HCT116 (cell line): Measurements from ENCODE around the gene TNPO2. TPM values are rescaled to one million over a fixed set of nuclear protein-coding genes. Genes with fewer than 3 reads are reported as not detected.
A peak's percentile ranks its signal among the peaks of the same experiment; 100 is the strongest.
"Not testable (repeated sequence)": the region's sequence is repeated elsewhere in the genome, so short reads cannot be mapped to it uniquely, and the experiment has no call there.

ENCODE experiments used
- ATAC-seq: fragments of 200-7000 bp; cut with Tn5 transposase; 2 replicates; pipeline ENCODE4 v1.9.1; 2020; ENCODE audit warnings: mild to moderate bottlenecking, moderate library complexity
- BruUV-seq: library from RNA; stranded (reverse); fragments of 400-500 nt; replicated peaks from 2 replicates; lab custom pipeline; 2021; lab: Mats Ljungman, UMichigan
- CTCF ChIA-PET: fragments of 300-600 bp; sonication (Branson Sonifier 250); formaldehyde crosslinking; loops from one replicate; lab custom pipeline; 2021; ENCODE audit warnings: antibody characterized with exemption; lab: Charles Lee
- POLR2A ChIA-PET: fragments of 300-600, 350-600 bp; sonication (Branson Sonifier 250); formaldehyde crosslinking; loops from one replicate; lab custom pipeline; 2021; ENCODE audit warnings: antibody characterized with exemption; lab: Charles Lee
- RAD21 ChIA-PET, 2 experiments: fragments of 300-600 bp; sonication (Branson Sonifier 250); formaldehyde crosslinking; loops; one replicate each; lab custom pipeline; 2023; ENCODE audit warnings: low total read pairs in 2 of 2; ENCODE audit not compliant: uncharacterized antibody in 2 of 2, unreplicated experiment in 2 of 2, low non-redundant PET in 1 of 2; lab: Charles Lee
- DNase-seq: peaks from one replicate; pipeline ENCODE4 v3.0.0-alpha.2; 2010; ENCODE audit warnings: low read depth, low spot score
- H2AFZ ChIP-seq: fragments of 200-600 bp; shearing (Covaris generic), sonication (generic); 2 replicates; pipeline ENCODE4 v1.6.1; 2017; ENCODE audit warnings: low read depth, mixed run types, mixed read lengths, antibody characterized with exemption, low read length; ENCODE audit not compliant: poor library complexity, severe bottlenecking
- H3K27ac ChIP-seq: 2 replicates; pipeline ENCODE4 v1.5.1; 2012; ENCODE audit warnings: low read depth, low read length
- H3K27me3 ChIP-seq: fragments of 200-600 bp; sonication (generic); 2 replicates; pipeline ENCODE4 v1.6.1; 2016; ENCODE audit warnings: mixed run types, low read length, mixed read lengths; ENCODE audit not compliant: insufficient read depth
- H3K36me3 ChIP-seq, 2 experiments: fragments of 200-500 bp in 1 of 2; fragments of 200-600 bp in 1 of 2; sonication (Bioruptor generic) in 1 of 2; sonication (generic) in 1 of 2; 2 replicates each; pipeline versions ENCODE4 v1.5.1 to v1.6.1; 2014 to 2016; ENCODE audit warnings: low read length in 2 of 2, inconsistent platforms in 1 of 2, mixed read lengths in 1 of 2, mixed run types in 1 of 2; ENCODE audit not compliant: insufficient read depth in 2 of 2, control insufficient read depth in 1 of 2
- H3K4me1 ChIP-seq, 2 experiments: fragments of 200-600 bp in 1 of 2; sonication (generic) in 1 of 2; 2 replicates each; pipeline versions ENCODE4 v1.5.1 to v1.6.1; 2012 to 2017; ENCODE audit warnings: low read length in 2 of 2, inconsistent platforms in 1 of 2, mild to moderate bottlenecking in 1 of 2, mixed read lengths in 1 of 2, mixed run types in 1 of 2, moderate library complexity in 1 of 2; ENCODE audit not compliant: insufficient read depth in 2 of 2, control insufficient read depth in 1 of 2
- H3K4me2 ChIP-seq: fragments of 200-600 bp; sonication (generic); 2 replicates; pipeline ENCODE4 v1.6.1; 2017; ENCODE audit warnings: mixed run types, low read length, mixed read lengths
- H3K4me3 ChIP-seq, 2 experiments: fragments of 200-600 bp in 1 of 2; sonication (generic) in 1 of 2; replicated peaks in 1 of 2; 2 replicates each; pipeline ENCODE4 v1.5.1; 2011 to 2016; ENCODE audit warnings: low read length in 2 of 2, control low read depth in 1 of 2, low read depth in 1 of 2, mild to moderate bottlenecking in 1 of 2, mixed read lengths in 1 of 2, mixed run types in 1 of 2
- H3K79me2 ChIP-seq: fragments of 200-600 bp; sonication (generic); 2 replicates; pipeline ENCODE4 v1.6.1; 2017; ENCODE audit warnings: mild to moderate bottlenecking, mixed run types, low read length, moderate library complexity, mixed read lengths; ENCODE audit not compliant: insufficient read depth
- H3K9ac ChIP-seq: fragments of 200-600 bp; sonication (generic); 2 replicates; pipeline ENCODE4 v1.6.1; 2016; ENCODE audit warnings: low read length, mixed read lengths
- H3K9me2 ChIP-seq: fragments of 200-600 bp; sonication (generic), shearing (Covaris generic); 2 replicates; pipeline ENCODE4 v1.6.1; 2017; ENCODE audit warnings: mixed run types, mild to moderate bottlenecking, moderate library complexity; ENCODE audit not compliant: insufficient read depth
- H3K9me3 ChIP-seq, 2 experiments: fragments of 200-500 bp in 1 of 2; fragments of 200-600 bp in 1 of 2; sonication (Bioruptor generic) in 1 of 2; sonication (generic) in 1 of 2; 2 replicates each; pipeline ENCODE4 v1.6.1; 2014 to 2017; ENCODE audit warnings: low read length in 2 of 2, mixed read lengths in 2 of 2, inconsistent platforms in 1 of 2, low read depth in 1 of 2, mild to moderate bottlenecking in 1 of 2, mixed run types in 1 of 2, moderate library complexity in 1 of 2; ENCODE audit not compliant: control insufficient read depth in 1 of 2, insufficient read depth in 1 of 2
- H4K20me1 ChIP-seq: fragments of 200-600 bp; sonication (generic), shearing (Covaris generic); 2 replicates; pipeline ENCODE4 v1.6.1; 2017; ENCODE audit warnings: mixed run types, mild to moderate bottlenecking, moderate library complexity; ENCODE audit not compliant: insufficient read depth
- ATF3 ChIP-seq: IDR thresholded peaks from 2 replicates; pipeline ENCODE4 v1.6.1; 2012
- CEBPB ChIP-seq: IDR thresholded peaks from 2 replicates; pipeline ENCODE4 v1.6.1; 2012; ENCODE audit warnings: low read depth
- ELF1 ChIP-seq: IDR thresholded peaks from 2 replicates; pipeline ENCODE4 v1.6.1; 2012; ENCODE audit warnings: low read depth, borderline replicate concordance
- EZH2 ChIP-seq: fragments of 200-600 bp; sonication (generic); IDR thresholded peaks from 2 replicates; pipeline ENCODE4 v1.6.1; 2017; ENCODE audit warnings: antibody characterized with exemption, mixed run types
- EZH2phosphoT487 ChIP-seq: fragments of 200-600 bp; IDR thresholded peaks from 2 replicates; pipeline ENCODE4 v1.6.1; 2018; ENCODE audit warnings: antibody characterized with exemption, borderline replicate concordance
- POLR2A ChIP-seq: IDR thresholded peaks from 2 replicates; pipeline ENCODE4 v1.7.0; 2011; ENCODE audit warnings: borderline replicate concordance; ENCODE audit not compliant: insufficient read depth, insufficient read length; ENCODE audit errors: extremely low read depth
- POLR2AphosphoS5 ChIP-seq: IDR thresholded peaks from 2 replicates; pipeline ENCODE4 v1.6.1; 2011; ENCODE audit warnings: mild to moderate bottlenecking, low read depth, low read length, moderate library complexity
- RAD21 ChIP-seq: IDR thresholded peaks from 2 replicates; pipeline ENCODE4 v1.6.1; 2012; ENCODE audit warnings: low read depth, mild to moderate bottlenecking
- REST ChIP-seq: IDR thresholded peaks from 2 replicates; pipeline ENCODE4 v1.6.1; 2012; ENCODE audit warnings: low read depth
- SIN3A ChIP-seq: IDR thresholded peaks from 2 replicates; pipeline ENCODE4 v1.6.1; 2012; ENCODE audit warnings: low read depth
- SP1 ChIP-seq: IDR thresholded peaks from 2 replicates; pipeline ENCODE4 v1.6.1; 2012; ENCODE audit warnings: low read depth
- SRF ChIP-seq: IDR thresholded peaks from 2 replicates; pipeline ENCODE4 v1.6.1; 2012; ENCODE audit warnings: low read depth
- TCF7L2 ChIP-seq: IDR thresholded peaks from 2 replicates; pipeline ENCODE4 v1.7.0; 2011; ENCODE audit warnings: borderline replicate concordance, inconsistent platforms; ENCODE audit not compliant: insufficient read depth, insufficient read length; ENCODE audit errors: extremely low read depth
- ZBTB33 ChIP-seq: IDR thresholded peaks from 2 replicates; pipeline ENCODE4 v1.6.1; 2011; ENCODE audit warnings: mild to moderate bottlenecking, low read length, moderate library complexity; ENCODE audit not compliant: insufficient replicate concordance; ENCODE audit errors: extremely low read depth
- ZFX ChIP-seq: fragments of 450-650 bp; IDR thresholded peaks from 2 replicates; pipeline ENCODE4 v1.6.1; 2017
- ZNF274 ChIP-seq: fragments of 200-500 bp; sonication (Bioruptor generic); IDR thresholded peaks from 2 replicates; pipeline ENCODE4 v1.6.1; 2014; ENCODE audit warnings: mild to moderate bottlenecking, low read depth, low read length, inconsistent platforms
- intact Hi-C: fragments of 100-400 bp; cut with micrococcal nuclease; formaldehyde crosslinking; loops from 2 replicates; pipeline ENCODE4 v1.10.0; 2022
- total RNA-seq: library from RNA; stranded (reverse); gene quantifications from one replicate; pipeline ENCODE4 v1.2.1, GENCODE V29; 2021; ENCODE audit not compliant: unreplicated experiment

TNPO2 gene
- total RNA-seq, 1 experiment from 2014 or later: 81.8 TPM

GRCh38 chr19:12726988-12727316, 3.2 kb upstream of the TNPO2 start:
- H3K4me3 ChIP-seq: no peak overlapping the region
- no peak overlapping the region for H3K4me2 ChIP-seq
- peaks cover 5% of the 10 kb centered on the region; the same call in 1 of the 2 replicates for H4K20me1 ChIP-seq
- peaks cover 42% of the 10 kb centered on the region for H3K79me2 ChIP-seq
- H3K27me3 ChIP-seq: no peaks in the 10 kb centered on the region
- ChIA-PET POLR2A (interaction anchor here (1.3 kb wide), 1 partner anchor 10 kb away, joined by 3 read pairs; the partner anchor contains the start of gene GET3), RAD21 (no interaction called here), CTCF (interaction anchor here (1.6 kb wide), 1 partner anchor 28 kb away, joined by 3 read pairs; no protein-coding TSS in a partner anchor)
- 0 out of 2 replicates have a peak overlapping the region, but pooled peaks have one; percentile 14 for H3K27ac ChIP-seq
- no TSS peak for BruUV-seq
- ATAC-seq (no peak), DNase-seq (no peak)
- intact Hi-C loops: no loop called here
- H3K9me3 ChIP-seq: no peaks in the 10 kb centered on the region
- no peak overlapping the region for H3K9ac ChIP-seq
- peaks cover 0 to 23% of the 10 kb centered on the region in 2 experiments; a peak in 2 of 4 replicates for H3K4me1 ChIP-seq
- no peaks in the 10 kb centered on the region for H3K9me2 ChIP-seq
- H3K36me3 ChIP-seq: peaks cover 28 to 34% of the 10 kb centered on the region in 2 experiments
- H2AFZ ChIP-seq: no peak overlapping the region
- no peak for TF ChIP-seq SP1
- no peak for TF ChIP-seq ZFX
- TF ChIP-seq ZNF274: no peak
- no peak for TF ChIP-seq EZH2phosphoT487
- no peak for TF ChIP-seq EZH2
- no peak for TF ChIP-seq ELF1
- no peak for TF ChIP-seq POLR2A
- TF ChIP-seq SIN3A: no peak
- TF ChIP-seq POLR2AphosphoS5: no peak
- no peak for TF ChIP-seq RAD21
- TF ChIP-seq REST: no peak
- no peak for TF ChIP-seq ATF3
- TF ChIP-seq ZBTB33: no peak
- no peak for TF ChIP-seq TCF7L2
- no peak for TF ChIP-seq SRF
- no peak for TF ChIP-seq CEBPB

GRCh38 chr19:12725612-12726011, 1.9 kb upstream of the TNPO2 start:
- POLR2A ChIA-PET: interaction anchor here (1.1 kb wide), 1 partner anchor 9 kb away, joined by 3 read pairs; no protein-coding TSS in a partner anchor
- ATAC-seq: not testable (repeated sequence)

More at GRCh38 chr19:12725612-12726011, 1.9 kb upstream of the TNPO2 start:
- H4K20me1 ChIP-seq, H3K27ac ChIP-seq, H2AFZ ChIP-seq, H3K9me2 ChIP-seq, DNase-seq, H3K9me3 ChIP-seq, BruUV-seq, CTCF ChIA-PET, H3K4me3 ChIP-seq, H3K9ac ChIP-seq, intact Hi-C loops, H3K27me3 ChIP-seq, RAD21 ChIA-PET, H3K4me2 ChIP-seq: not testable (repeated sequence)
- peaks cover 21 to 26% of the 10 kb centered on the region in 2 experiments for H3K36me3 ChIP-seq
- H3K4me1 ChIP-seq: peaks cover 0 to 33% of the 10 kb centered on the region in 2 experiments; a peak in 3 of 4 replicates
- H3K79me2 ChIP-seq: peaks cover 42% of the 10 kb centered on the region
